Neural crest cell (in vitro differentiated cells): ENCODE results near the gene TEX2. TPM values are rescaled to one million over a fixed set of nuclear protein-coding genes. Genes with fewer than 3 reads are reported as not detected.

ENCODE experiments used
- DNase-seq: peaks from one replicate; pipeline ENCODE4 v3.0.0; 2021; ENCODE audit warnings: low read depth, mixed read lengths, low spot score
- H3K27ac Mint-ChIP-seq: one replicate; pipeline ENCODE4 v1.8.0; 2021; ENCODE audit warnings: mild to moderate bottlenecking, mixed read lengths; ENCODE audit not compliant: unreplicated experiment
- H3K27me3 Mint-ChIP-seq: 2 replicates; pipeline ENCODE4 v1.8.0; 2021; ENCODE audit warnings: low read depth, mild to moderate bottlenecking, mixed read lengths
- H3K36me3 Mint-ChIP-seq: 2 replicates; pipeline ENCODE4 v1.8.0; 2021; ENCODE audit warnings: low read depth, mild to moderate bottlenecking, mixed read lengths
- H3K4me1 Mint-ChIP-seq: 2 replicates; pipeline ENCODE4 v1.8.0; 2021; ENCODE audit warnings: mixed read lengths
- H3K4me3 Mint-ChIP-seq: one replicate; pipeline ENCODE4 v1.8.0; 2021; ENCODE audit warnings: mild to moderate bottlenecking, mixed read lengths
- H3K9me3 Mint-ChIP-seq: 2 replicates; pipeline ENCODE4 v1.8.0; 2021; ENCODE audit warnings: mixed read lengths
- long read RNA-seq: library from polyadenylated mRNA; unstranded; transcript quantifications from one replicate; pipeline ENCODE4 v2.0.0, GENCODE V29; 2020
- total RNA-seq: library from RNA; stranded (reverse); gene quantifications from 2 replicates; pipeline ENCODE4 v1.2.1, GENCODE V29; 2021
- TF ChIP-seq, protein P1 (sequence below): fragments of 200-600 bp; sonication (generic); conservative IDR thresholded peaks from 2 replicates; pipeline ENCODE4 v1.5.0; 2021; ENCODE audit warnings: antibody characterized with exemption, mild to moderate bottlenecking

The TEX2 gene, protein sequence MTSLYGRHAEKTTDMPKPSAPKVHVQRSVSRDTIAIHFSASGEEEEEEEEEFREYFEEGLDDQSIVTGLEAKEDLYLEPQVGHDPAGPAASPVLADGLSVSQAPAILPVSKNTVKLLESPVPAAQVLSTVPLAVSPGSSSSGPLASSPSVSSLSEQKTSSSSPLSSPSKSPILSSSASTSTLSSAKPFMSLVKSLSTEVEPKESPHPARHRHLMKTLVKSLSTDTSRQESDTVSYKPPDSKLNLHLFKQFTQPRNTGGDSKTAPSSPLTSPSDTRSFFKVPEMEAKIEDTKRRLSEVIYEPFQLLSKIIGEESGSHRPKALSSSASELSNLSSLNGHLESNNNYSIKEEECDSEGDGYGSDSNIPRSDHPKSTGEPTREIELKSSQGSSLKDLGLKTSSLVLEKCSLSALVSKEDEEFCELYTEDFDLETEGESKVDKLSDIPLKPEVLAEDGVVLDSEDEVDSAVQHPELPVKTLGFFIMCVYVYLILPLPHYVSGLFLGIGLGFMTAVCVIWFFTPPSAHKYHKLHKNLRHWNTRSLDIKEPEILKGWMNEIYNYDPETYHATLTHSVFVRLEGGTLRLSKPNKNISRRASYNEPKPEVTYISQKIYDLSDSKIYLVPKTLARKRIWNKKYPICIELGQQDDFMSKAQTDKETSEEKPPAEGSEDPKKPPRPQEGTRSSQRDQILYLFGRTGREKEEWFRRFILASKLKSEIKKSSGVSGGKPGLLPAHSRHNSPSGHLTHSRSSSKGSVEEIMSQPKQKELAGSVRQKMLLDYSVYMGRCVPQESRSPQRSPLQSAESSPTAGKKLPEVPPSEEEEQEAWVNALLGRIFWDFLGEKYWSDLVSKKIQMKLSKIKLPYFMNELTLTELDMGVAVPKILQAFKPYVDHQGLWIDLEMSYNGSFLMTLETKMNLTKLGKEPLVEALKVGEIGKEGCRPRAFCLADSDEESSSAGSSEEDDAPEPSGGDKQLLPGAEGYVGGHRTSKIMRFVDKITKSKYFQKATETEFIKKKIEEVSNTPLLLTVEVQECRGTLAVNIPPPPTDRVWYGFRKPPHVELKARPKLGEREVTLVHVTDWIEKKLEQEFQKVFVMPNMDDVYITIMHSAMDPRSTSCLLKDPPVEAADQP
- 19.2 TPM in 2 replicates for total RNA-seq
- long read RNA-seq, partial matches to known transcripts, result 13 of 19 reads
- long read RNA-seq, other reads (novel, unspliced or antisense), result 5 of 19 reads

DNA sequence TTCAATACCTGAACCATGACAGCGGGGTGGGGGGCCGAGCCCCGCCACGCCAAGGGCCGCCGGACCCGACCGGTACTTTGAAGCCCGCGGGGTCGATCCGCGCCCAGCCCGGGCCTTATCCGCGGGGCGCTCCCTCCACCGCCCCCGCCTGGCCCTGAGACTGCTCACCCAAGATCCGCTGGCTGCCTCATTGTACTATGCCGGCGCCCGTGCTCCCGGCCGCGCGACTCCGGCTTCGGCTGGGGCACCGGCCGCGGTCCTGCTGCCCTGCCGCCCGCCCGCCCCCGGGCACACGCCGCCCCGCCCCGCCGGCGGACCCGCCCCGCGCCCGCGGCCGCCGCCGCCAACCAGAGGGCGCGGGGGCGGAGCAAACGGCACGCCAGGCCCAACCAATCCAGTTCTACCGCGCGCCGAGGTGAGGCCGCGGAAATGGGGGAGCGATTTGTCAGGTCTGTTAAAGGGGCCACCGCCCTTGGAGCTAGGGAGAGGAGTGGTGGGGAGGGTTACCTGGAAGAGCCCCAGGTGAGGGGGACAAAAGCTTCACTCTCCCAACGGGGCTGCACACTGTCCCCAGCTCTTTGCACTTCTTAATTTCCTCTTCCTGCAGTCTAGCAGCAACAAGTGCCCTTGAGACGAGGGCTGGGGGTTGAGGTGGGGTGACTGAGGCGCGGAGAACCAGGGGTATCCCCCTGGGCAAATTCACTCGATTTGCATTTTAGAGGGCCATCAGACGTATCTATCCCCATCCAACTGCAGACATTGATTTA is at the start of gene TEX2:
Gene TEX2 (minus strand): TSS at position 261 of the 767 bp plus-strand sequence. CDS start 49,043 bp downstream, outside the sequence.
- Mint-ChIP-seq H3K27ac (peak within 1 kb of the TSS; percentile 85), H3K9me3 (peaks cover 4% of the 10 kb centered on the region), H3K27me3 (peaks cover 16% of the 10 kb centered on the region), H3K36me3 (no peaks in the 10 kb centered on the region), H3K4me1 (peaks cover 36% of the 10 kb centered on the region), H3K4me3 (peak within 1 kb of the TSS; percentile 95)
- TF ChIP-seq, protein P1, sequence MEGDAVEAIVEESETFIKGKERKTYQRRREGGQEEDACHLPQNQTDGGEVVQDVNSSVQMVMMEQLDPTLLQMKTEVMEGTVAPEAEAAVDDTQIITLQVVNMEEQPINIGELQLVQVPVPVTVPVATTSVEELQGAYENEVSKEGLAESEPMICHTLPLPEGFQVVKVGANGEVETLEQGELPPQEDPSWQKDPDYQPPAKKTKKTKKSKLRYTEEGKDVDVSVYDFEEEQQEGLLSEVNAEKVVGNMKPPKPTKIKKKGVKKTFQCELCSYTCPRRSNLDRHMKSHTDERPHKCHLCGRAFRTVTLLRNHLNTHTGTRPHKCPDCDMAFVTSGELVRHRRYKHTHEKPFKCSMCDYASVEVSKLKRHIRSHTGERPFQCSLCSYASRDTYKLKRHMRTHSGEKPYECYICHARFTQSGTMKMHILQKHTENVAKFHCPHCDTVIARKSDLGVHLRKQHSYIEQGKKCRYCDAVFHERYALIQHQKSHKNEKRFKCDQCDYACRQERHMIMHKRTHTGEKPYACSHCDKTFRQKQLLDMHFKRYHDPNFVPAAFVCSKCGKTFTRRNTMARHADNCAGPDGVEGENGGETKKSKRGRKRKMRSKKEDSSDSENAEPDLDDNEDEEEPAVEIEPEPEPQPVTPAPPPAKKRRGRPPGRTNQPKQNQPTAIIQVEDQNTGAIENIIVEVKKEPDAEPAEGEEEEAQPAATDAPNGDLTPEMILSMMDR, result no peak
- DNase-seq, result peak; percentile 75

DNA sequence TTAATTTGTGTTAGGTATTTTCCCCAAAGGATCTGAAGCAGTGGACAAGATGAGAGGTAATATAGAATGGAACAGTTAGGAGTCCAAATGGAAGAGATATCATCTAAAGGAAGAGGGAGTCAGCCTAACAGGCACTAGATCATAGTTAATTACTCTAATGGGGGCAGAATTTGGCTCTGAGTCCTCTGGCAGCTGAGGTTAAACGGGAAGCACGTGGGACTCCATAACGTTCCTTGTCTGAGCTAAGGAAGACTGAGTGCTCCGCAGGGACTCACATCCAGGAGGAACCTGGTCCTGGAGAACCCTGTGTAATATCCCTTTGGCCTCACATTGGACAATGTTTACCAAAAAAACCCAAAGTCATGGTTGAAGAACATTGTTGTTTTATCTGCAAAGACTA is 46.6 kb upstream of the TEX2 start:
- Mint-ChIP-seq H3K4me1 (no peaks in the 10 kb centered on the region), H3K9me3 (no peaks in the 10 kb centered on the region)
- TF ChIP-seq, protein P1, result no peak

DNA sequence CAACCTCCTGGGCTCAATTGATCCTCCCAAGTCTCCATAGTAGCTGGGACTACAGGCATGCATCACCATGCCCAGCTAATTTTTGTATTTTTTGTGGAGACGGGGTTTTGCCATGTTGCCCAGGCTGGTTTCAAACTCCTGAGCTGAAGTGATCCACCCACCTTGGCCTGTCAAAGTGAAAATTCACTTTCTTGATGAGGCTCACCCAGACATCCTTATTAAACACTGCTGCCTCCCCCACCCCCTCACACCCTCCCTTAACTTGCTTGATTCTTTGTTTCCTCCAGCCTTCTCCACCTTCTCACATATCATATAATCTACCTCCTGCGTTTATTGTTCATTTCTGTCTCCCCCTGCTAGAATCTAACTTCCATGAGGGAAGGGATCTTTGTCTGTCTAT is 46.0 kb upstream of the TEX2 start:
- Mint-ChIP-seq H3K4me3 (no peak overlapping the region), H3K27ac (no peak overlapping the region), H3K36me3 (no peaks in the 10 kb centered on the region), H3K27me3 (no peaks in the 10 kb centered on the region), H3K9me3 (no peaks in the 10 kb centered on the region), H3K4me1 (no peaks in the 10 kb centered on the region)
- DNase-seq, result no peak
- TF ChIP-seq, protein P1, result no peak

More for the DNA sequence above, 46.6 kb upstream of the TEX2 start:
- Mint-ChIP-seq H3K36me3 (no peaks in the 10 kb centered on the region), H3K4me3 (no peak overlapping the region), H3K27me3 (no peaks in the 10 kb centered on the region), H3K27ac (no peak overlapping the region)
- no peak for DNase-seq

DNA sequence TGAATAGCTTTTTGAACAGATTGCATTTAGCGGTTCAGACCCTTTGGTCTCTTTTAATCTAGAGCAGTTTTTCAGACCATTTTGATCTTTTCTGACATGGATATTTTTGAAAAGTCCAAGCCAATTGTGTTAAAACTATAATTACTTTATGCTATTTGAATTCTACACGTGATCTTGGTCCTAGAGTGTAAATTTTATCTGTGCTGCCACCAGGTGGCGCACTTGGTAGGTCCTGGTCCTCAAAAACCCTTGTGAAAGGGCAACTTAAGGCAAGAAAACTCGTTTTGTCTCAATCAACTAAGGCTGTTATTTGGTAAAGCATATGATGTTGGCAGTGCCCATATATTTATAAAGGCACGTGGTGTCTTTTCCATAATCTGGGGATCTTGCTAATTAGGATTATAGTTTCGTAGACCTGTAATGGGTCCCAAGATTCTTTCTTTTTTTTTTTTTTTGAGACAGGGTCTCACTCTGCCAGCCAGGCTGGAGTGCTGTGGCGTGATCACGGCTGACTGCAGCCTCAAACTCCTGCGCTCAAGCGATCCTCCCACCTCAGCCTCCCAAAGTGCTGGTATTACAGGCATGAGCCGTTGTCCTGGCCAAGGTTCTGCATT is 43.9 kb upstream of the TEX2 start:
- peak; percentile 59 for DNase-seq
- H3K27me3 Mint-ChIP-seq, result no peaks in the 10 kb centered on the region
- TF ChIP-seq, protein P1, result peak; percentile 86
- H3K27ac Mint-ChIP-seq, result no peak overlapping the region
- no peaks in the 10 kb centered on the region for H3K36me3 Mint-ChIP-seq
- H3K4me3 Mint-ChIP-seq, result no peak overlapping the region
- H3K4me1 Mint-ChIP-seq, result no peaks in the 10 kb centered on the region
- H3K9me3 Mint-ChIP-seq, result no peaks in the 10 kb centered on the region
